ENCODE data around the gene MTERF4. TPM values are rescaled to one million over a fixed set of nuclear protein-coding genes. Genes with fewer than 3 reads are reported as not detected.

MTERF4 gene
- total and polyA plus RNA-seq, 2 of the 8 experiments (the other 6 are each of a cell fraction or from before 2014, with no cell fraction given): 25.9 to 28.5 TPM

DNA sequence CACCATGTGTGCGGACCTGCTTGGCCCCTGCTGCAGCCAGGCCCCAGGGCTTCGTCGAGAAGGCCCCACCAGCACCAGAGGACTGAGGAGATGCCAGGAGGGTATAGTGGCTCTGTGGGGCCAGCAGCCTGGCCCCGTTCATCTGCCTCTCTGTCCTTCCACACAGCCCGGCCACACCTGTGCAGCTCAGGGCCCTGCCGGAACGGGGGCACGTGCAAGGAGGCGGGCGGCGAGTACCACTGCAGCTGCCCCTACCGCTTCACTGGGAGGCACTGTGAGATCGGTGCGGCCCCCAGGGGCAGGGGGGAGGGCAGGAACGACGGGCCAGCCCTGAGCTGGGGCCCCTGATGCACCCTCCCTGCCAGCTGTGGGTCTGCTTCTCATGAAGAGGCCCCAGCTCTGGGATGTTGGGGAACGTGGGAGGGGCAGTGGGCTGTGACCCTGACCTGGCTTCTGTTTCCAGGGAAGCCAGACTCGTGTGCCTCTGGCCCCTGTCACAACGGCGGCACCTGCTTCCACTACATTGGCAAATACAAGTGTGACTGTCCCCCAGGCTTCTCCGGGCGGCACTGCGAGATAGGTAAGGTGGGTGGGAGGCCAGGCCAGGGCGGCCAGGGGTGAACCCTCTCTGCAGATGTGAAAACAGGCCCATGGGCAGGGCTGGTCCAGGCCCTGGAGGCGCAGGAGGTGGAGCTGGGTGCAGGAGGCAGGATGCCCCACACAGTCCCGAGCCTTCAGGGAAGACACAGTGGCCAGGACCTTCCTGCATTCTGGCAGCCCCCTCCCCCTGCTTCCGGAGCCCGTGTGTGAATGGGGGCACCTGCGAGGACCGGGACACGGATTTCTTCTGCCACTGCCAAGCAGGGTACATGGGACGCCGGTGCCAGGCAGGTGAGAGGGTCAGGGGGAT lies 50.3 kb downstream of the MTERF4 start:
- WGBS, 2 experiments (ENCODE audit: extremely low coverage in 1 of 2, insufficient coverage in 1 of 2, insufficient read length in 1 of 2, insufficient replicate concordance in 2 of 2, low coverage in 1 of 2, low lambda C conversion rate in 2 of 2, missing lambda C conversion rate in 1 of 2): 87% methylated on average over 33 of the region's 33 CpGs; no CpG with 5 or more reads in 1 of the 2 experiments
- no peak overlapping the region for H4K5ac ChIP-seq (ENCODE audit: insufficient read length, low read depth, low read length)
- no peaks in the 10 kb centered on the region for H3K9me3 ChIP-seq (ENCODE audit: insufficient read depth in 2 of 2, low read depth in 1 of 2, low read length in 1 of 2)
- peaks cover 1 to 9% of the 10 kb centered on the region in 2 experiments for H4K20me1 ChIP-seq (replicated peaks in 1 of 2; ENCODE audit: control insufficient read depth in 1 of 2, insufficient read depth in 2 of 2, low read length in 2 of 2)
- no peaks in the 10 kb centered on the region for H3K79me2 ChIP-seq (ENCODE audit: control insufficient read depth in 1 of 2, insufficient read depth in 2 of 2, low read length in 2 of 2)
- no peak overlapping the region for H2BK12ac ChIP-seq (ENCODE audit: low read depth, low read length)
- no peak overlapping the region for H2BK120ac ChIP-seq (replicated peaks; ENCODE audit: low read depth, low read length)
- H3K18ac ChIP-seq (ENCODE audit: extremely low read depth, low read length): no peak overlapping the region
- H3K23ac ChIP-seq (ENCODE audit: insufficient read length): no peak overlapping the region
- H3K56ac ChIP-seq (replicated peaks; ENCODE audit: insufficient read length, low read depth, low read length): no peak overlapping the region
- no peak overlapping the region for H3K4ac ChIP-seq (replicated peaks; ENCODE audit: insufficient read length, low read depth, low read length)
- no peaks in the 10 kb centered on the region for H3K23me2 ChIP-seq (ENCODE audit: low read depth, low read length)
- H3K4me3 ChIP-seq (ENCODE audit: extremely low read depth in 1 of 4, insufficient read depth in 2 of 4, low read depth in 3 of 4, low read length in 4 of 4): no peak overlapping the region
- H3K4me2 ChIP-seq (ENCODE audit: insufficient read depth in 1 of 2, low read depth in 2 of 2, low read length in 2 of 2): no peak overlapping the region
- H3K36me3 ChIP-seq (ENCODE audit: control insufficient read depth in 2 of 4, insufficient read depth in 4 of 4, low read length in 3 of 4): no peaks in the 10 kb centered on the region
- no peak overlapping the region for H3K14ac ChIP-seq (ENCODE audit: insufficient read length)
- no peak for FAIRE-seq
- H3K4me1 ChIP-seq (replicated peaks in 1 of 4; ENCODE audit: control insufficient read depth in 3 of 4, insufficient read depth in 4 of 4, low read length in 3 of 4): no peaks in the 10 kb centered on the region
- ChIA-PET CTCF (ENCODE audit: partially characterized antibody) (no interaction called here), POLR2A (ENCODE audit: partially characterized antibody) (interaction anchor here (1.2 kb wide), 1 partner anchor 13 kb away, joined by 4 read pairs; no protein-coding TSS in a partner anchor)
- H2AK5ac ChIP-seq (ENCODE audit: low read depth, low read length): no peak overlapping the region
- peak in 1 of 2 experiments; percentile 37 for DNase-seq (ENCODE audit: low read depth in 1 of 2, low spot score in 2 of 2)
- no peak overlapping the region for H3K9ac ChIP-seq (replicated peaks in 1 of 4; ENCODE audit: extremely low read depth in 1 of 4, low read depth in 3 of 4, low read length in 3 of 4)
- no peak overlapping the region for H2BK5ac ChIP-seq (ENCODE audit: low read depth, low read length)
- H2AFZ ChIP-seq (ENCODE audit: low read length): no peak overlapping the region
- no peak overlapping the region; the same call in 1 of the 2 replicates for H4K8ac ChIP-seq (ENCODE audit: extremely low read depth, insufficient read depth, low read length)
- no peaks in the 10 kb centered on the region for H3K79me1 ChIP-seq (ENCODE audit: low read depth, low read length)
- H2BK15ac ChIP-seq (ENCODE audit: low read length): no peak overlapping the region
- no peak overlapping the region for H3K27ac ChIP-seq (ENCODE audit: low read depth, low read length)
- no peak overlapping the region for H4K91ac ChIP-seq (replicated peaks; ENCODE audit: insufficient read length, low read length)
- H3K27me3 ChIP-seq (replicated peaks in 1 of 4; ENCODE audit: control insufficient read depth in 3 of 4, extremely low read depth in 1 of 4, insufficient read depth in 3 of 4, low read length in 3 of 4): no peaks in the 10 kb centered on the region
- H2BK20ac ChIP-seq (ENCODE audit: low read length): no peak overlapping the region
- TF ChIP-seq RNF2 (IDR thresholded peaks at IDR 0.05; ENCODE audit: borderline replicate concordance, low read depth, low read length, missing control alignments, poor library complexity, severe bottlenecking) (no peak), RBBP5 (IDR thresholded peaks at IDR 0.05; ENCODE audit: borderline replicate concordance, low read depth, low read length) (no peak), YY1 (IDR thresholded peaks at IDR 0.05; ENCODE audit: low read depth, low read length) (no peak), KDM4A (IDR thresholded peaks at IDR 0.05; ENCODE audit: low read depth, low read length, severe bottlenecking) (no peak), SP1 (IDR thresholded peaks at IDR 0.05; ENCODE audit: low read depth, low read length) (no peak), TAF7 (optimal IDR thresholded peaks at IDR 0.05; ENCODE audit: borderline replicate concordance, low read depth, low read length) (no peak), CTBP2 (IDR thresholded peaks at IDR 0.05; ENCODE audit: borderline replicate concordance, insufficient read depth, insufficient read length, low read length) (no peak), CBX8 (IDR thresholded peaks at IDR 0.05; ENCODE audit: borderline replicate concordance, low read depth, low read length) (no peak), BACH1 (IDR thresholded peaks at IDR 0.05; ENCODE audit: low read length) (no peak), EZH2 (IDR thresholded peaks at IDR 0.05; ENCODE audit: low read depth, low read length, severe bottlenecking) (no peak), MAFK (IDR thresholded peaks at IDR 0.05; ENCODE audit: low read depth, low read length) (no peak)

All from H1 (cell line).